Stimulated activated CD8-positive, alpha-beta memory T cell treated with anti-CD3 and anti-CD28 coated beads, Interleukin-4, amount 100 ng/mL, for 4 hours (primary cell): ENCODE measurements around the gene SLC39A7.

Experiments used
- DNase-seq, 2 donors: peaks; one replicate each; pipeline ENCODE4 v3.0.0-alpha.2; 2020; ENCODE audit warnings: low read depth in 2 of 2, low spot score in 1 of 2

The SLC39A7 gene

GRCh38 chr6:33170176-33171015 is 30.3 kb upstream of the SLC39A7 start:
- no peak for DNase-seq

- no peak for DNase-seq
Observed at GRCh38 chr6:33171016-33171879, 29.4 kb upstream of the SLC39A7 start.

GRCh38 chr6:33171880-33172687 is 28.6 kb upstream of the SLC39A7 start:
- no peak for DNase-seq

GRCh38 chr6:33172688-33173534 is 27.8 kb upstream of the SLC39A7 start:
- no peak for DNase-seq

- no peak for DNase-seq
Observed at GRCh38 chr6:33173535-33174180, 27.0 kb upstream of the SLC39A7 start.

GRCh38 chr6:33174784-33175183 is 25.9 kb upstream of the SLC39A7 start:
- DNase-seq = no peak

GRCh38 chr6:33175436-33176069 is 25.1 kb upstream of the SLC39A7 start:
- no peak for DNase-seq

GRCh38 chr6:33176906-33177305 is 23.8 kb upstream of the SLC39A7 start:
- no peak for DNase-seq

- no peak for DNase-seq
Observed at GRCh38 chr6:33177552-33178446, 22.9 kb upstream of the SLC39A7 start.

GRCh38 chr6:33178755-33179475 is 21.8 kb upstream of the SLC39A7 start:
- no peak for DNase-seq

- no peak for DNase-seq
Observed at GRCh38 chr6:33181141-33181540, 19.5 kb upstream of the SLC39A7 start.

- no peak for DNase-seq
Observed at GRCh38 chr6:33183071-33183683, 17.5 kb upstream of the SLC39A7 start.

GRCh38 chr6:33185190-33185589 is 15.5 kb upstream of the SLC39A7 start:
- no peak for DNase-seq

- DNase-seq = no peak
Observed at GRCh38 chr6:33185654-33186187, 14.9 kb upstream of the SLC39A7 start.

- DNase-seq = no peak
Observed at GRCh38 chr6:33187809-33188208, 12.9 kb upstream of the SLC39A7 start.

GRCh38 chr6:33189164-33189563 is 11.5 kb upstream of the SLC39A7 start:
- DNase-seq = no peak
